Thoracic aorta (tissue), 2 donors: Measurements from ENCODE around the gene KIF14. TPM values are rescaled to one million over a fixed set of nuclear protein-coding genes. Genes with fewer than 3 reads are reported as not detected.
"Not testable (repeated sequence)": the region's sequence is repeated elsewhere in the genome, so short reads cannot be mapped to it uniquely, and the experiment has no call there.

Experiments
- ATAC-seq: fragments of 150-250 bp; one replicate; pipeline ENCODE4 v1.8.0; 2017; ENCODE audit warnings: low read depth; ENCODE audit not compliant: insufficient number of reproducible peaks, low FRiP score
- DNase-seq: peaks from one replicate; pipeline ENCODE4 v3.0.0-alpha.2; 2020; ENCODE audit warnings: low spot score
- H3K27ac ChIP-seq, 2 donors: fragments of 200-600 bp; sonication (generic); 1 replicate in 1 of 2; 2 replicates in 1 of 2; pipeline ENCODE4 v1.5.1; 2016; ENCODE audit warnings: mild to moderate bottlenecking in 2 of 2, moderate library complexity in 2 of 2
- H3K27me3 ChIP-seq: fragments of 200-600 bp; sonication (generic); replicated peaks from 2 replicates; pipeline ENCODE4 v1.6.0; 2016; ENCODE audit warnings: mild to moderate bottlenecking; ENCODE audit not compliant: insufficient read depth
- H3K36me3 ChIP-seq: fragments of 200-600 bp; sonication (generic); one replicate; pipeline ENCODE4 v1.5.1; 2016
- H3K4me1 ChIP-seq, 2 donors: fragments of 200-600 bp; sonication (generic); 1 replicate in 1 of 2; 2 replicates in 1 of 2; pipeline versions ENCODE4 v1.5.1 to v1.6.0; 2016; ENCODE audit warnings: low read depth in 2 of 2, mild to moderate bottlenecking in 1 of 2; ENCODE audit not compliant: control insufficient read depth in 1 of 2
- H3K4me3 ChIP-seq: fragments of 200-600 bp; sonication (generic); 2 replicates; pipeline ENCODE4 v1.5.1; 2016; ENCODE audit warnings: mild to moderate bottlenecking
- H3K9me3 ChIP-seq: fragments of 200-600 bp; sonication (generic); 2 replicates; pipeline ENCODE4 v1.5.1; 2016
- total RNA-seq, 2 donors: library from RNA; depleted of rRNA; stranded (reverse); fragments of >200 nt; gene quantifications; one replicate each; pipeline versions ENCODE4 v1.1.0 to v1.2.3, GENCODE V29; 2016
- TF ChIP-seq, protein P1 (sequence below): fragments of 200-600 bp; sonication (generic); IDR thresholded peaks from one replicate; pipeline ENCODE4 v1.5.1; 2019; ENCODE audit warnings: antibody characterized with exemption

KIF14 gene
- total RNA-seq, 2 donors from 2014 or later = under 0.01 to 1.3 TPM

DNA sequence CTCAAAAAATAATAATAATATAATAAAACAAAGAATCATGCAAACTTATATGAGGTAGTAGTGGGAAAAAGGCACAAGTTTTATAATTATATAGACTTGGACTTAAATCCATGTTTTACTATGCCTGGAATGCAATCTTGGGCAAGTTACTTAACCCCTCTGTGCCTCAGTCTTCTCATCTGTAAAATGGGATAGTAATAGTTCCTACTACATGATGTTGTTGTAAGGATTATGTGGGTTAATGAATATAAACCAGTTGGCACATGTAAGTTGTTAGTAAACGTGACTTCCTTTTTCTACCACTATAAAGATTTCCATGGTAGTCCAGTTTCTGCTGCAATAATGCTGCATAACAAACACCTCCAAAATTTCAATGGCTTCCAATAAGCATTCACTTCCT is 10.8 kb upstream of the KIF14 start:
- TF ChIP-seq, protein P1, sequence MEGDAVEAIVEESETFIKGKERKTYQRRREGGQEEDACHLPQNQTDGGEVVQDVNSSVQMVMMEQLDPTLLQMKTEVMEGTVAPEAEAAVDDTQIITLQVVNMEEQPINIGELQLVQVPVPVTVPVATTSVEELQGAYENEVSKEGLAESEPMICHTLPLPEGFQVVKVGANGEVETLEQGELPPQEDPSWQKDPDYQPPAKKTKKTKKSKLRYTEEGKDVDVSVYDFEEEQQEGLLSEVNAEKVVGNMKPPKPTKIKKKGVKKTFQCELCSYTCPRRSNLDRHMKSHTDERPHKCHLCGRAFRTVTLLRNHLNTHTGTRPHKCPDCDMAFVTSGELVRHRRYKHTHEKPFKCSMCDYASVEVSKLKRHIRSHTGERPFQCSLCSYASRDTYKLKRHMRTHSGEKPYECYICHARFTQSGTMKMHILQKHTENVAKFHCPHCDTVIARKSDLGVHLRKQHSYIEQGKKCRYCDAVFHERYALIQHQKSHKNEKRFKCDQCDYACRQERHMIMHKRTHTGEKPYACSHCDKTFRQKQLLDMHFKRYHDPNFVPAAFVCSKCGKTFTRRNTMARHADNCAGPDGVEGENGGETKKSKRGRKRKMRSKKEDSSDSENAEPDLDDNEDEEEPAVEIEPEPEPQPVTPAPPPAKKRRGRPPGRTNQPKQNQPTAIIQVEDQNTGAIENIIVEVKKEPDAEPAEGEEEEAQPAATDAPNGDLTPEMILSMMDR = no peak
- no peaks in the 10 kb centered on the region for H3K36me3 ChIP-seq
- no peaks in the 10 kb centered on the region for H3K9me3 ChIP-seq
- no peak overlapping the region for H3K27ac ChIP-seq
- H3K4me1 ChIP-seq = no peaks in the 10 kb centered on the region
- ATAC-seq = no peak
- H3K27me3 ChIP-seq = no peaks in the 10 kb centered on the region
- no peak for DNase-seq
- H3K4me3 ChIP-seq = no peak overlapping the region

DNA sequence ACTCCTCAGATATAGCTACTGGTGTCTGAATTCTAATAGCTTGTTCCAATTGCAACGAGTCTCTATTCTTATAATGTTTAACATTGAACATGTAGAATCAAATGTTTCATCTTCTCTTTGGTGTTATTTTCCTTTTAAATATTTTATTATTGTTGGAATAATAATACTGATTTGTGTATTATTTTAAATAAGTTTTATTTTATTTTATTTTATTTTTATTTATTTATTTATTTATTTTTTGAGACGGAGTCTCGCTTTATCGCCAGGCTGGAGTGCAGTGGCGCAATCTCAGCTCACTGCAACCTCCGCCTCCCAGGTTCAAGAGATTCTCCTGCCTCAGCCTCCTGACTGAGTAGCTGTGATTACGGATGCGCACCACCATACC is 10.0 kb upstream of the KIF14 start:
- DNase-seq, ATAC-seq, H3K36me3 ChIP-seq, H3K4me3 ChIP-seq, H3K27ac ChIP-seq, H3K27me3 ChIP-seq, H3K9me3 ChIP-seq, H3K4me1 ChIP-seq: not testable (repeated sequence)

DNA sequence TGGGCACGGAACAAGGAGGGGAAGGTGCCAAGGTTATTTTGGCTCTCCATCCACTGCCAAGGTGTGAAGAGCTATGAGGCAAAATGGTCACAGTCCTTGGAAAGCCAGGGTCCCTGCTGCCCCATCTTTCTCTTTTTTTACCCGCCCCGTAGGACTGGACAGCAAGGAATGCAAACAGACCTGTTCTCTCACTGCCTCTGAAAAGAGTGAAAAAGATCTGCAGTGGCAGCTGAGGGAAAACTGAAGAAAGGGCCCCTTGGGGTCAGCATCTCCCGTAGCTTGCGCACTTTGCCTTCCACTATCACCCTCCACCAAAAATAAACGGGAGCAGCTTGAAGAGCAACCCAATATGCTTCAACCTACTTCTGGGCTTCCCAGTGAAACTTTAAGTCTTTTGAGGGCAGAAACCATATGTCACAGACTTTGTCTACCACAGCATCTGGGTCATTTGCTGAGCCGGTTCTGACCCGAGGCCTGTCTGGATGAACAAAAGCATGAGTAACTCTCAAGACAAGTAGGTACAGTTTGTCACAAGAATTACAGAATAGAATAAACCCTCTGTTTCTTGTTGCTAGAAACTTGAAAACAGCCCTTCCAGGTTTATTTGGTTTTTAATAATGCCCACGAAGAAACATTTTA is 9.4 kb upstream of the KIF14 start:
- H3K27ac ChIP-seq = no peak overlapping the region
- no peaks in the 10 kb centered on the region for H3K9me3 ChIP-seq
- H3K36me3 ChIP-seq = no peaks in the 10 kb centered on the region
- TF ChIP-seq, protein P1 = no peak
- no peak for ATAC-seq
- DNase-seq = no peak
- H3K4me3 ChIP-seq = no peak overlapping the region
- no peaks in the 10 kb centered on the region for H3K4me1 ChIP-seq
- no peaks in the 10 kb centered on the region for H3K27me3 ChIP-seq

DNA sequence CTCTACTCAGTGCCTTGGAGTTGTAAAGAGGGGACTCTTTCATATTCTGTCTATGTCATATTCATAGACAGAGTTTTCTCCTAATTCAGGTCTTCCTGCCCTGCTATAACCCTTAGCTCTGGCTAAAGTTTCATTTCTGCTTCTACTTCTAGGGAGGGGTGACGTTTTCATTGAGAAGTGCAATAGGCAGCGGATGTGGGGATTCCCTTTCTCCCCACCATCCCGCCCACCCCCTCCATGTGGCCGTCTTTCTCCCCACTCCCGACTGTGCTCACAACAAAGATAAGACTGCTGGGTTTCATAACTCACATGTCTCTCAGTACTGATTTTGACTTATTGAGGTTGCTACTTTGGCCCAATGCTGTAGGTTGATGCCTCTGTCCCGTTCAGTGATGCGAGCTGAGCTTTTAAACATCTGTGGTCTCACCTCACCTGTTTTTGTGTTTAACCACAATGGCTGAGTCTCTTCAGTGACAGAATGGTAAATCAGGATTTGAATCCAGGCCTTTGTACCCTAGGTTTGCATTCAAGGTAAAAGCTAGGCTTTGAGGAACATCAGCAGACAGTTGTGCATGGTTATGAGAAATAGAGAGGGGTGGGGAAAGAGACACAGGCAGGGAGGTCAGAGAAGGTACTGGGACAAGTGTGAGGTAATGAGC is 7.8 kb upstream of the KIF14 start:
- no peaks in the 10 kb centered on the region for H3K9me3 ChIP-seq
- no peak overlapping the region for H3K4me3 ChIP-seq
- H3K27ac ChIP-seq = no peak overlapping the region
- H3K36me3 ChIP-seq = no peaks in the 10 kb centered on the region
- TF ChIP-seq, protein P1 = no peak
- no peak for DNase-seq
- no peaks in the 10 kb centered on the region for H3K4me1 ChIP-seq
- no peak for ATAC-seq
- no peaks in the 10 kb centered on the region for H3K27me3 ChIP-seq

DNA sequence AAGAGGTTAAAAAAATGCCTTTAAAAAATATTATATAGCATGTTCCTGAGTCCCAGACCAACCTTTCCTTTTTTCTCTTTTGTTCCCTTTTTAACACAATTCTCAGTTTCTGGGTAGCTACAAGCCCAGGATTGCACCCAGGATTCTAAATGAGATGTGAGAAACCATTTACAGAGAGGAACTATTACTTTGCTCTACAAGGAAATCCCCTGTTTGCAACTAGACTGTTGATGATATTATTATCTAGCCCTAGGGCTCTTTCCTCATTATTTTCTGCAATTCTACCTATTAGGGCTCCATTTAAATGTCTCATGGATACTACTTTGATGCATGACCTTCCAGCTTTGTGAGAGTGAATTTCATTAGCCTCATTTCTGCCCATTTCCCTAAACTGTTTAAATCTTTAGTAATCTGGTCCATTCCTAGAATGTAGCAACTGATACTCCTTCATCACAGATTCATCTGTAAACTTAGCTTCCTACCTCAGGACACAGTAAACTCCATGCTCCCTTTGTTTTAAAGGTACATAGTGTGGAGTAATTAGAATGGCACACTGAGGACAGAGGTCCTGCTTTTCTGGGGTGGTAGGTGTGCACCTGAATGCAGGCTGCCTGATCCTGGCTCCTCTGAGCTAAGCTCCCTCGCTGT is 7.1 kb upstream of the KIF14 start:
- H3K9me3 ChIP-seq = no peaks in the 10 kb centered on the region
- H3K4me1 ChIP-seq = no peaks in the 10 kb centered on the region
- no peak overlapping the region for H3K27ac ChIP-seq
- DNase-seq (no peak), ATAC-seq (no peak)
- H3K36me3 ChIP-seq = no peaks in the 10 kb centered on the region
- H3K4me3 ChIP-seq = no peak overlapping the region
- H3K27me3 ChIP-seq = no peaks in the 10 kb centered on the region
- TF ChIP-seq, protein P1 = no peak
